HG02571 (cell line): ENCODE measurements around the gene COX4I1.
A peak's percentile ranks its signal among the peaks of the same experiment; 100 is the strongest.
"Not testable (repeated sequence)": the region's sequence is repeated elsewhere in the genome, so short reads cannot be mapped to it uniquely, and the experiment has no call there.

ENCODE experiments used
- ATAC-seq: cut with Tn5 transposase; IDR thresholded peaks from one replicate; pipeline ENCODE4 v1.9.1; 2021; ENCODE audit warnings: mild to moderate bottlenecking, moderate library complexity; ENCODE audit not compliant: unreplicated experiment

The COX4I1 gene

GRCh38 chr16:85798283-85798776 lies 1.2 kb upstream of the COX4I1 start:
- no peak for ATAC-seq

GRCh38 chr16:85798901-85799496 lies 496 bp upstream of the COX4I1 start:
- ATAC-seq: peak; percentile 17

- ATAC-seq: peak; percentile 11
These were observed 800 bp downstream of the COX4I1 start for GRCh38 chr16:85800321-85800669.

DNA sequence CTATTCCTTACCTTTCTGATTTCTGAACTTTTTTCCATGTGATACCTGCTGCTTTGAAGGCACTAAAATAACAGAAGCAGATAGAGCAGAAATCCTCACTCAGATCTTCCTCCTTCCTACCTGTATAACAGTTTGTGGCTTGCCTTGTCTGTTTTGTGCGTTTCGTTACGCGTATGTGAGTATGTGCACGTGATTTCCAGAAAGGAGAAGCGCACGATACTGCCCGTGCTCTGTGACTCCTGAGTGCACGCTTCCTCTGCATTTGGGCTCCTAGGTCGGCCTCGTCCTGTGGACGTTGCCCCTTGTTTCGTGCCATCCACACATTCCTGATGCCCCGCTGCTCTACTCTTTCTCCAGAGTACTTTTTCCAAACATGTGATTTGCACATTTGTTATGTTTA lies 4.1 kb downstream of the COX4I1 start:
- ATAC-seq: no peak

DNA sequence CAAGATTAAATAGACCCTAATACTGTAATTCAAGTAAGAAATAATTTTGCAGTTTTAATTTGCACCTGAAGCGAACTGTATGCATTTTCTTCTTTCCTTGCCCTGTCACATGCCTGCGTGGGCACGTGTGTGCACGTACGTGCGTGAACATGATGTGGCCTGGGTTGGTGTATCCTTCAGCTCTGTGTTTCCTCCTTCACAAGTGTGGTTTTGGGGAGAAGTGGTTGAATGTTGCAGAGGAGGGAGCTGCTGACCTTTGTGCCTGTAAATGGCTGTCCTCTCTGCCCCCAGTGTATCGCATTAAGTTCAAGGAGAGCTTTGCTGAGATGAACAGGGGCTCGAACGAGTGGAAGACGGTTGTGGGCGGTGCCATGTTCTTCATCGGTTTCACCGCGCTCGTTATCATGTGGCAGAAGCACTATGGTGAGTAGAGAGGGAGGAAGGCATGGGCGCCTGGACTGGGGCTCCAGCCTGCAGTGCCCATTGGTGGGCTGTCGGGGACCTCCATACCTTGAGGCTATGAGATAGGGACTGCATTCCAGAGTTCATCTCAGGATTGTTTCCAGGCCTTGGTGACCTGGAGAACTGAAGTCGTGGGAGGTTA lies 6.0 kb downstream of the COX4I1 start:
- no peak for ATAC-seq

GRCh38 chr16:85806539-85806938 lies 7.0 kb downstream of the COX4I1 start:
- ATAC-seq: no peak

DNA sequence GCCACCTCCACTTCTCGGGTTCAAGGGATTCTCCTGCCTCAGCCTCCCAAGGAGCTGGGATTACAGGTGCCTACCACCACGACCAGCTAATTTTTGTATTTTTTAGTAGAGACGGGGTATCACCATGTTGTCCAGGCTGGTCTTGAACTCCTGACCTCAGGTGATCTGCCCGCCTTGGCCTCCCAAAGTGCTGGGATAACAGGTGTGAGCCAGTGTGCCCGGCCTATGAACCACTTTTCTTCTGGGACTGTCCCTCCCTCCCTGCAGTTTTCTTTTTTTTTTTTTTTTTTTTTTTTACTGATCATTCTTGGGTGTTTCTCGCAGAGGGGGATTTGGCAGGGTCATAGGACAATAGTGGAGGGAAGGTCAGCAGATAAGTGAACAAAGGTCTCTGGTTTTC lies 7.8 kb downstream of the COX4I1 start:
- not testable (repeated sequence) for ATAC-seq

- not testable (repeated sequence) for ATAC-seq
These were observed 8.6 kb downstream of the COX4I1 start for GRCh38 chr16:85808104-85808503.

- ATAC-seq: no peak
These were observed 9.4 kb downstream of the COX4I1 start for GRCh38 chr16:85808926-85809325.

DNA sequence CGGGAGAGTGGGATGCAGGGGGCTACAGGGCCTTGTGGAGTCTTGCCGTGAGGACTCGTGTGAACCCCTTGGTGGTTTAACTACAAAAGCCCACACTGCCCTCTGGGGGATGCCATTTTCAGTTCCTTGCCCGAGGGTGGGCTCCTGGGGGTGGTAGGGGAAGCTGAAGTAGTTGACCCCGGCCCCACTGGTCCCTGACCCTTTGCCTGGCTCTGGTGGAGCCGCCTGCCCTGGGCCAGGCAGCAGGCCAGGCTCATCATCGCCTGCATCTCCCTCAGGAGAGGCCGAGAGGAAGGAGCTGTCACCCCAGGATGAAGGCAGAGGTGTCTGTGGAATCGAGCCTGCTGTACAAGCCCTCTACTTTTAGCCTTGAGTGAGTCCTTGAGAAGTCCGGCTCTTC lies 10.2 kb downstream of the COX4I1 start:
- ATAC-seq: no peak

DNA sequence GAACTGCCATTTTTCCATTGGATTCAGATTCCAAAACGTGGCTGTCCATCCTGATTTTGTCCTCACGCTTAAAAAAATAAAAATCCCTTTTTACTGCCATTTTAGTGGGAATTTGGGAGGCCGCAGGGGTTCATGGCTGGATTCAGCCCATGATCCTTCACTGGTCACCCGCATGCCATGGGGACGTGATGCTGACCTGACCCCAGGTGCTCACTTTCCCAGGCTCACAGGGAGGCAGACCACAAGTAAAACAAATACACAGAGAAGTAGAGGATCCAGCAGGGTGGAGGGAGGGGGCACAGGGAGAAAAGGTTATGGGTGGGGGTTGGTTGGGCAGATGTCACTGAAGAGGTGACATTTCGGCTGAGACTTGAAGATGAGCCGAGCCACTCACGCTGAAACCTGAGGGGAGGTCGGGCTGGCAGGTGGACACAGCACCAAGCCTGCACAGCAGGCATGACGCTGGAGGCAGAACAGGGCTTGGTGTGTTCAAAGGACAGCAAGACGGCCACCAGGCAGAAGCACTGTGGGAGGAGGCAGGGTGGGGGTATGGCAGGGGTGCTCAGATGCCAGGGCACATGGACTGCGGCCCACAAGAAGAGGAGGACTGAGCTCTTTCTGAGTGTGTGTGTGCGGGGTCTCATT lies 10.7 kb downstream of the COX4I1 start:
- no peak for ATAC-seq

DNA sequence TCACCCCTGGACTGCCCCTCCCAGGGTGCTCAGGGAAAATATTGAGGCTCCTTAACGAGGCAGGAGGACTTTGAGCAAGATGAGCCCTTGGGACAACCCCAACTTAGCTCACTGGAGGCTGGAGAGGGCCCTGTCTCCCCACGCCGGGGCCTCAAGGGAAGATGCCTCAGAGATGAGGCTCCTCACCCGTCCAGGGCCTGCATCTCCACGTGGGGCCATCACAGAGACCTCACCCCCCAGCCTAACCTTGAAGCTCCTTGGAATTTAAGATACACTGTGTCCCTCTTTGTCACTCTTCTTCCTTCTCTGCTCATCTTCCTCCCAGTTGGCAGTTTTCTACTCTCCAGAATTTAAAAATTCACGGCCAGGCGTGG lies 11.2 kb downstream of the COX4I1 start:
- ATAC-seq: no peak

DNA sequence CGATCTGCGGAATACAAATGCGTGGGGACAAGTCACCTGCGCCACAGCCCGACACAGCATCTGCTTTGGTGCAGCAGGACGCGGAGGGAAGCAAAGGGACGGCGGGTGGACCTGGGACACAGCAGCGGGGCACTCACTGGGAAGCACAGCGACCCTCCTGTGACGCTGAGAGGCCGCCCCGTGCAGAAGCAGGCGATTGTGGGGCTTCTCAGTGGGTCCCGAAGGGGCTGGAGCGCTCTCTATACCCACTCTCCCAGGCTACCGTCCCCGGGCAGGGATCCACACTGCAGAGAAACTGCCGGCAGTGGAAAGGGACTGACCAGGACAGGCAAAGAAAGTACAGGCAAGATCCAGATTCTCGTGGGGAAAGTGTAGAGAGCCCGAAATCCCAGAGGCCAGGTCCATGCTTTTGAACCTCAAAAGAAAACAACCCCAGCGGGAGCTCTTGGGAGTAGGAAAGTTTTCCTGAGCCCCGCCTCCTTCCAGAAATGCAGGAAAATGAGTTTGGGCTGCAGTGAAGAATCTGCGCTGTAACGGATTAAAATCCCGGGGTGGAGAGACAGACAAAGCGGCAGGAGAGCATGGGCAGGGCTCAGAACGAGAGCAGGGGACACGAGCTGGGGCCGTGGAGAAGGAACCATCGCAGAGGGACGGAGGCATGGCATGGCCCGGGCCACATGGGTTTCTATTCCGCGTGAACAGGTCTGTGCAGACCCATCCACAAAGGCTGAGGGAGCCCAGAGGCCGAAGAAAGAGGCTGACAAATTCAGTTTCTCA lies 12.7 kb downstream of the COX4I1 start:
- no peak for ATAC-seq

- no peak for ATAC-seq
These were observed 13.6 kb downstream of the COX4I1 start for GRCh38 chr16:85812811-85813700.

- ATAC-seq: no peak
These were observed 16.7 kb downstream of the COX4I1 start for GRCh38 chr16:85816159-85816558.

DNA sequence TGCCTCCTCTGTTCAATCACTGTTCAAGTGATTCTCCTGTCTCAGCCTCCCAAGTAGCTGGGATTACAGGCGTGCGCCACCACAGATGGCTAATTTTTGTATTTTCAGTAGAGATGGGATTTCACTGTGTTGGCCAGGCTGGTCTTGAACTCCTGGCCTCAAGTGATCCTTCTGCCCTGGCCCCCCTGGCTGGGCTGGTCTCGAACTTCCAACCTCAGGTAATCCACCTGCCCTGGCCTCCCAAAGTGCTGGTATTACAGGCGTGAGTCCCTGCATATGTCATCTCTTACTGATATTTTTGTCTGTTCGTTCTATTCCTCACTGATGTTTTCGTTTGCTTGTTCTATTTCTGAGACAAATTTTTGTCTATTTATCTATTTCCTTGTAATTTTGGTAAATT lies 17.7 kb downstream of the COX4I1 start:
- ATAC-seq: not testable (repeated sequence)

- ATAC-seq: no peak
These were observed 19.8 kb downstream of the COX4I1 start for GRCh38 chr16:85819245-85819644.

- no peak for ATAC-seq
These were observed 20.3 kb downstream of the COX4I1 start for GRCh38 chr16:85819771-85820170.

DNA sequence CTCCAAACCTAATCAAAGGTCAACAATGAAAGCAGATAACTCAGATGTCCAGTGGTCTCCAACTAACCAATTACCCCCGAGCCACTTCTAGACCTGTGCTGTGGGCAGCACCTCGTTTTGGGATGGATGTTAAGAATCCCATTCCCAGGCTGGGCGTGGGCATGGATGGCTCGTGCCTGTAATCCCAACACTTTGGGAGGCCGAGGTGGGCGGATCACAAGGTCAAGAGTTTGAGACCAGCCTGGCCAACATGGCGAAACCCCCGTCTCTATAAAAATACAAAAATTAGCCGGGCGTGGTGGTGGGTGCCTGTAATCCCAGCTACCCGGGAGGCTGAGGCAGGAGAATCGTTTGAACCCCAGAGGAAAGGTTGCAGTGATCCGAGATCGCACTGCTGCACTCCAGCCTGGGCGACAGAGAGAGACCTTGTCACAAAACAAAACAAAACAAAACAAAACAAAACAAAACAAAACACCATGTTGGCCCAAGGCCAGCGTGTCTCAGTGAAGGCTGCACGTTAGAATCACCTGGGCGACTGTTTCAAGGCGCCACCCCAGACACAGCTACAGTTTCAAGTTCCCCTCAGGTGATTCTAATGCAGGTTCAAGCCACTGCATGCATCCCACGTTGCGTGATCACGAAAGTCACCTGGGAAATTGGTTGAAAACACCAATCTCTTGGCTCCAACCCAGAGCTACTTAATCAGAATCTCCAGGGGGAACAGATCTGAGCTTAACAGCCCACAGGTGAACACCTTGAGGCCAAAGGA lies 21.3 kb downstream of the COX4I1 start:
- ATAC-seq: no peak
